ENCODE measurements around the gene UBIAD1. TPM values are rescaled to one million over a fixed set of nuclear protein-coding genes. Genes with fewer than 3 reads are reported as not detected.
A peak's percentile ranks its signal among the peaks of the same experiment; 100 is the strongest.

UBIAD1 gene, protein sequence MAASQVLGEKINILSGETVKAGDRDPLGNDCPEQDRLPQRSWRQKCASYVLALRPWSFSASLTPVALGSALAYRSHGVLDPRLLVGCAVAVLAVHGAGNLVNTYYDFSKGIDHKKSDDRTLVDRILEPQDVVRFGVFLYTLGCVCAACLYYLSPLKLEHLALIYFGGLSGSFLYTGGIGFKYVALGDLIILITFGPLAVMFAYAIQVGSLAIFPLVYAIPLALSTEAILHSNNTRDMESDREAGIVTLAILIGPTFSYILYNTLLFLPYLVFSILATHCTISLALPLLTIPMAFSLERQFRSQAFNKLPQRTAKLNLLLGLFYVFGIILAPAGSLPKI
- 10.0 and 10.7 TPM in 2 replicates for polyA plus RNA-seq (2011; rRNA removed)
- polyA minus RNA-seq (2011; rRNA and poly(A)+ RNA removed): 16.5 and 20.3 TPM in 2 replicates

DNA sequence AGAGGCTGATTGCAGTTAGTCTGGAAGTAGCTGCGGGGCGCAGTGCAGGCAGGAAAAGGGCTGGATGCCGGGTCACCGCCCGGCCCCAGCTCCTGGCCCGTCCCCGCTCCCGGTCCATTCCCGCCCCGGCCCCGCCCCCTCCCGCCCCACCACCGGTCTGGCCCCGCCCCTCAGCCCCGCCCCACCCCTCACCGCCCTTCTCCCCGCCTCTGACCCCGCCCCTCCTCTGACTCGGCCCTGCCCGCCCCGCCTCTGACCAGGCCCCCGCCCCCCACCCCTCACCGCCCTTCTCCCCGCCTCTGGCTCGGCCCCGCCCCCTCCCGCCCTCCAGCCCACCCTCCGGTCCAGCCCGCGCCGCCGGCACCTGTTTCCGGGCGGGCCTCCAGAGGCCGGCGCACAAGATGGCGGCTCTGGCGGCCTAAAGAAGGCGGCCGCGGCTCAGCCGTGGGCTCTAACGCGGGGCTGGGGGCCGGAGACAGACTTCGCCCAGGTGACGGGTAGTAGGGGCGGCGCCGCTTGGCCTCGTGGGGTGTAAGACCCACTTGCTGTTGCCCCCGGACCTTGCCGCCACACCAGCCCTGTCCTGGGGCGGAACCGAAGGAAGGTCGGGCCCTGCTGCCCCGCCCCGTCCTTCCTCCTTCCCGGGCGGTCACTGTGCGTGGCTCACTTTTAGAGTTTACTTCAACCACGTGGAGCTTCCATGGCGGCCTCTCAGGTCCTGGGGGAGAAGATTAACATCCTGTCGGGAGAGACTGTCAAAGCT is at the start of gene UBIAD1:
Gene UBIAD1, plus strand, starts transcription at position 367 of the 763 bp plus-strand sequence. Its CDS starts 334 bp downstream, at position 701.
- peak; percentile 73 for DNase-seq (ENCODE audit: low read depth, low spot score)
- ChIA-PET CTCF (interaction anchor here (0.6 to 1.6 kb wide), 7 partner anchors 8 to 374 kb away, joined by 3 to 5 read pairs (median 3); no protein-coding TSS in a partner anchor), POLR2A (interaction anchor here (1.0 to 1.7 kb wide), 2 partner anchors 9 to 10 kb away, joined by 4 to 9 read pairs; partner anchors contain the start of gene MTOR)

DNA sequence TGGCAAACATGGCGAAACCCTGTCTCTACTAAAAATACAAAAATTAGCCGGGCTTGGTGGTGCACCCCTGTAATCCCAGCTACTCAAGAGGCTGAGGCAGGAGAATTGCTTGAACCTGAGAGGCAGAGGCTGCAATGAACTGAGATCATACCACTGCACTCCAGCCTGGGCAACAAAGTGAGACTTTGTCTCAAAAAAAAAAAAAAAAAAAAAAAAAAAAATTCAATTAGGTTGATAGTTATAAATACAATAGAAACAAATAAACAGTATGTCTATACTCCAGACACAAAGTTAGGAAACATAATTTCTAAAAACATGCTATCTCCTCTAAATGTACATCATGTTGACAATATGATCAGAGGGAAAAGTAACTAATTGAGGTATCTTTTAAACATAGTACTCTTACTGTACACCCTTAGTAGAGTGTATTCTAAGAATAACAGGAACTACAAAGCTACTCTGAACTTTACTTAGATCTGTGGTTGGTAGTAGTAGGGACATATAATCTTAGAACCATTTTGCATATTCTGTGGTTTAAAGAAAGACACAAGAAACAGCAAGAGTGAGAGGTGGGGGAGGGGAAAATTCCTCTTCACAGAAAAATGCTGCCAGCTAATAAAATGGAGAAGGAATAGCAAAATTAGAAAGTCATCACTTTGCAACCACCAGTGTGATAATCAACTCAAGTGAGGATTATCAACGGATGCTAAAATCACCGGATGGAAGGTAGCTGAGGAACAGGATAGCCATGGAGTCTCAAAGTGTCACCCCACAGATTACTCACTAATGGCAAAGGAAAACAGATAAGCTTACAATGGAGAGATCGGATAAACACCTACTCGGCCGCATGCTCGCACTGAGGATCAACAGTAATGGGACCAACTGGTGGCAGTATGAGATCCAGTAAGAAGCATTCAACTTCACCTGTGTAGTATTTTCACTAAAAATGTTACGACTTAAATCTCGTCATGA is 45.6 kb upstream of the UBIAD1 start:
- no peak overlapping the region for H3K27ac ChIP-seq (ENCODE audit: low read depth, low read length)
- no peaks in the 10 kb centered on the region for H3K27me3 ChIP-seq (ENCODE audit: control insufficient read depth, insufficient read depth, low read length)
- POLR2A ChIA-PET: no interaction called here
- H3K4me3 ChIP-seq (ENCODE audit: low read depth, low read length): no peak overlapping the region
- TF ChIP-seq, protein P1, sequence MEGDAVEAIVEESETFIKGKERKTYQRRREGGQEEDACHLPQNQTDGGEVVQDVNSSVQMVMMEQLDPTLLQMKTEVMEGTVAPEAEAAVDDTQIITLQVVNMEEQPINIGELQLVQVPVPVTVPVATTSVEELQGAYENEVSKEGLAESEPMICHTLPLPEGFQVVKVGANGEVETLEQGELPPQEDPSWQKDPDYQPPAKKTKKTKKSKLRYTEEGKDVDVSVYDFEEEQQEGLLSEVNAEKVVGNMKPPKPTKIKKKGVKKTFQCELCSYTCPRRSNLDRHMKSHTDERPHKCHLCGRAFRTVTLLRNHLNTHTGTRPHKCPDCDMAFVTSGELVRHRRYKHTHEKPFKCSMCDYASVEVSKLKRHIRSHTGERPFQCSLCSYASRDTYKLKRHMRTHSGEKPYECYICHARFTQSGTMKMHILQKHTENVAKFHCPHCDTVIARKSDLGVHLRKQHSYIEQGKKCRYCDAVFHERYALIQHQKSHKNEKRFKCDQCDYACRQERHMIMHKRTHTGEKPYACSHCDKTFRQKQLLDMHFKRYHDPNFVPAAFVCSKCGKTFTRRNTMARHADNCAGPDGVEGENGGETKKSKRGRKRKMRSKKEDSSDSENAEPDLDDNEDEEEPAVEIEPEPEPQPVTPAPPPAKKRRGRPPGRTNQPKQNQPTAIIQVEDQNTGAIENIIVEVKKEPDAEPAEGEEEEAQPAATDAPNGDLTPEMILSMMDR (IDR thresholded peaks at IDR 0.05; ENCODE audit: low read depth, low read length): no peak
- CTCF ChIA-PET: interaction anchor here (2.5 kb wide), 1 partner anchor 14 kb away, joined by 21 read pairs; no protein-coding TSS in a partner anchor
- DNase-seq (ENCODE audit: low read depth, low spot score): no peak
- no peaks in the 10 kb centered on the region for H3K9me3 ChIP-seq (ENCODE audit: control insufficient read depth, insufficient read depth, low read length)

More for the DNA sequence above, at the start of gene UBIAD1:
- Histone ChIP-seq H3K27me3 (ENCODE audit: control insufficient read depth, insufficient read depth, low read length) (no peaks in the 10 kb centered on the region), H3K27ac (ENCODE audit: low read depth, low read length) (peak within 1 kb of the TSS; percentile 86), H3K9me3 (ENCODE audit: control insufficient read depth, insufficient read depth, low read length) (no peaks in the 10 kb centered on the region; the same call in 1 of the 2 replicates), H3K4me3 (ENCODE audit: low read depth, low read length) (peak within 1 kb of the TSS; percentile 88)
- TF ChIP-seq, protein P1 (IDR thresholded peaks at IDR 0.05; ENCODE audit: low read depth, low read length): peak; percentile 13; the same call in 1 of the 2 replicates

DNA sequence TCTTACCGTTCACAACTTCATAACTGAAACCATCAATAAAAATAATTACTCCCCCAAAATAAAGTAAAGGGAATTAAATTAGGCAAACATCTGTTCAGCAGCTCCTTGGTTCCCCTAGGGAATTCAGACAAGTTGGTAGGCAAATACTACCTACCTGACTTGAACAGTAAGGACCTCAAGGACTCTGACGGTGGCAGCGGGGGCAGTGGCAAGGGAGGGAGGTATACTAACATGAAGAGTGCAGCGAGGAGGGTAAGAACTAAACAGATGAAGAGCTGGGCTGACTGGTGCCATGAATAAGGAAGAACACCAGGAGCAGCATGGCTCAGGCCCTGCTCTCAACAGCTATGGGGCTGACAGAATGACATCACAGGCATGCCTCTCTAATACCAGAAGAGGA is 43.8 kb upstream of the UBIAD1 start:
- ChIA-PET CTCF (interaction anchor here (1.3 to 2.1 kb wide), 2 partner anchors 13 to 414 kb away, joined by 5 to 10 read pairs; no protein-coding TSS in a partner anchor), POLR2A (no interaction called here)
- Histone ChIP-seq H3K27ac (ENCODE audit: low read depth, low read length) (no peak overlapping the region), H3K27me3 (ENCODE audit: control insufficient read depth, insufficient read depth, low read length) (no peaks in the 10 kb centered on the region), H3K9me3 (ENCODE audit: control insufficient read depth, insufficient read depth, low read length) (no peaks in the 10 kb centered on the region), H3K4me3 (ENCODE audit: low read depth, low read length) (no peak overlapping the region)
- TF ChIP-seq, protein P1 (IDR thresholded peaks at IDR 0.05; ENCODE audit: low read depth, low read length): no peak
- DNase-seq (ENCODE audit: low read depth, low spot score): no peak

DNA sequence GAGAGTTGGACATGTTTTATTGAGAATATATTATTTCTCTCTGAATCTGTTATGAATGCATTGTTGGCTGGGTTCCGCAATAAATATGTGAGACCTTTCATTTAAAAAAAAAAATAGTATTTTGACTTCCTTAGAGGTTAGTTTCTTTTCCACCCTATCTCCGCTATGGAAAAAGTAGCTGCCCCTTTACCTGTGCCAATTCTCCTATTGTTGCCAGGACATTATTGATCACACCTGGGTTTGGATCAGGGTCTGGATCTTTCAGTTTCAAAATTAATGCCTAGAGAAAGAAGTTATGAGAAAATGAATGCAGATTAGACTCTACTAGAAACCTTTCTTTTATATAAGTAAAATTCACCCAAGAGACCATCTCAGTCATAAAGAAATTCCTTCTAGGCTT is 39.8 kb upstream of the UBIAD1 start:
- ChIA-PET POLR2A (no interaction called here), CTCF (interaction anchor here (0.6 to 1.7 kb wide), 4 partner anchors 8 to 412 kb away, joined by 3 to 5 read pairs (median 4); no protein-coding TSS in a partner anchor)
- Histone ChIP-seq H3K27me3 (ENCODE audit: control insufficient read depth, insufficient read depth, low read length) (no peaks in the 10 kb centered on the region), H3K27ac (ENCODE audit: low read depth, low read length) (no peak overlapping the region), H3K9me3 (ENCODE audit: control insufficient read depth, insufficient read depth, low read length) (no peaks in the 10 kb centered on the region), H3K4me3 (ENCODE audit: low read depth, low read length) (no peak overlapping the region)
- TF ChIP-seq, protein P1 (IDR thresholded peaks at IDR 0.05; ENCODE audit: low read depth, low read length): no peak
- no peak for DNase-seq (ENCODE audit: low read depth, low spot score)

Measured in AG04450 (cell line).